Smooth muscle cell (in vitro differentiated cells): ENCODE results near the gene TMSB4X. TPM values are rescaled to one million over a fixed set of nuclear protein-coding genes. Genes with fewer than 3 reads are reported as not detected.
"Not testable (repeated sequence)": the region's sequence is repeated elsewhere in the genome, so short reads cannot be mapped to it uniquely, and the experiment has no call there.

ENCODE experiments used
- DNase-seq: peaks from one replicate; lab custom pipeline; 2025; ENCODE audit not compliant: unreplicated experiment; lab: John Stamatoyannopoulos, UW
- H2AFZ ChIP-seq: fragments of 200-600 bp; sonication (generic); 2 replicates; pipeline ENCODE4 v1.6.0; 2016; ENCODE audit warnings: antibody characterized with exemption, low read depth, mild to moderate bottlenecking
- H3F3A ChIP-seq: fragments of 200-600 bp; sonication (generic); 2 replicates; pipeline ENCODE4 v1.6.0; 2017; ENCODE audit warnings: antibody characterized with exemption, low read depth
- H3K27ac ChIP-seq: fragments of 200-600 bp; sonication (generic); 2 replicates; pipeline ENCODE4 v1.5.1; 2016; ENCODE audit warnings: low read depth, mild to moderate bottlenecking
- H3K27me3 ChIP-seq: fragments of 200-600 bp; sonication (generic); 2 replicates; pipeline ENCODE4 v1.6.1; 2016; ENCODE audit warnings: low read depth, mild to moderate bottlenecking
- H3K36me3 ChIP-seq: fragments of 200-600 bp; sonication (generic); 2 replicates; pipeline ENCODE4 v1.5.1; 2016; ENCODE audit warnings: low read depth
- H3K4me1 ChIP-seq: fragments of 200-600 bp; sonication (generic); 2 replicates; pipeline ENCODE4 v1.5.1; 2016; ENCODE audit warnings: low read depth
- H3K4me2 ChIP-seq: fragments of 200-600 bp; sonication (generic); 2 replicates; pipeline ENCODE4 v1.6.0; 2016; ENCODE audit warnings: mild to moderate bottlenecking
- H3K4me3 ChIP-seq: fragments of 200-600 bp; sonication (generic); 2 replicates; pipeline ENCODE4 v1.5.1; 2016; ENCODE audit warnings: mild to moderate bottlenecking
- H3K79me2 ChIP-seq: fragments of 200-600 bp; sonication (generic); 2 replicates; pipeline ENCODE4 v1.6.0; 2016; ENCODE audit warnings: low read depth, mild to moderate bottlenecking
- H3K9ac ChIP-seq: fragments of 200-600 bp; sonication (generic); 2 replicates; pipeline ENCODE4 v1.6.0; 2016; ENCODE audit warnings: low read depth
- H3K9me3 ChIP-seq: fragments of 200-600 bp; sonication (generic); replicated peaks from 2 replicates; pipeline ENCODE4 v1.5.1; 2016; ENCODE audit warnings: low read depth
- H4K20me1 ChIP-seq: fragments of 200-600 bp; sonication (generic); 2 replicates; pipeline ENCODE4 v1.6.0; 2016; ENCODE audit warnings: low read depth
- CTCF ChIP-seq: fragments of 200-600 bp; sonication (generic); IDR thresholded peaks from 2 replicates; pipeline ENCODE4 v1.5.1; 2017; ENCODE audit warnings: borderline replicate concordance, mild to moderate bottlenecking, antibody characterized with exemption; ENCODE audit not compliant: insufficient read depth, poor library complexity, severe bottlenecking
- WGBS: methylation state at CpG from one replicate; pipeline ENCODE4 v1.1.7; 2016; ENCODE audit warnings: low lambda C conversion rate; 5-methylcytosine and 5-hydroxymethylcytosine counted together
- polyA plus RNA-seq: library from polyadenylated mRNA; unstranded; fragments of >200 nt; fragmentation: Nextera tagmentation; extraction: Ambion mirVana; gene quantifications from 2 replicates; pipeline ENCODE4 v1.2.1, GENCODE V29; 2016
- total RNA-seq: library from RNA; depleted of rRNA; stranded (reverse); fragments of >200 nt; gene quantifications from 2 replicates; pipeline ENCODE4 v1.2.3, GENCODE V29; 2014

Gene TMSB4X
- total and polyA plus RNA-seq, 2 experiments from 2014 or later, result 9,721 to 12,637 TPM

DNA sequence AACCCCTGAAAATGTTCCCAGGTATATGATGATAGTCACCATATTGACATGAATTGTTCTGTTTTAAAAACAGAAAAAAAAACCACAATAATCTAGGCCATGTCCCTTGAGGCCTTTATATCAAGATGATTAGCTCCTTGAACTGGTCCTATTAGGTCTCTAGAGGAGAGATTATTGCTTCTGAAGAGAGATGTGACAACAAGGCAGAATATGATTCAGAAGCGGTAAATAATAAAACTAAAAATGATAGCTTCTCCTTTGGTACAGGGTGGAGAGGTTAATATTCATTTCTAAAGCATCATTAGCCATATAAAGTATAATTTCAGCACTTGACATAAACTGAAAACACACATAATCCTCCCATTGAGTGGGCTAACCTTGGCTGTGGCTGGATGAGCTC, 42.7 kb upstream of the TMSB4X start:
- H3K36me3 ChIP-seq, result no peaks in the 10 kb centered on the region
- H2AFZ ChIP-seq, result no peak overlapping the region
- no peak overlapping the region for H3K4me2 ChIP-seq
- H3K9ac ChIP-seq, result no peak overlapping the region
- H3K79me2 ChIP-seq, result no peaks in the 10 kb centered on the region
- H3K27me3 ChIP-seq, result no peaks in the 10 kb centered on the region
- no peaks in the 10 kb centered on the region for H3F3A ChIP-seq
- no peak overlapping the region for H3K4me3 ChIP-seq
- 87% methylated on average over 1 of the region's 1 CpG for WGBS
- no peaks in the 10 kb centered on the region for H3K4me1 ChIP-seq
- no peak for TF ChIP-seq CTCF
- no peaks in the 10 kb centered on the region for H3K9me3 ChIP-seq
- no peak for DNase-seq
- H4K20me1 ChIP-seq, result no peaks in the 10 kb centered on the region
- no peak overlapping the region for H3K27ac ChIP-seq

- Histone ChIP-seq H3K27me3 (no peaks in the 10 kb centered on the region), H4K20me1 (no peaks in the 10 kb centered on the region), H3K36me3 (no peaks in the 10 kb centered on the region), H3K79me2 (no peaks in the 10 kb centered on the region), H3F3A (no peaks in the 10 kb centered on the region), H2AFZ (no peak overlapping the region), H3K9ac (no peak overlapping the region), H3K4me2 (no peak overlapping the region), H3K4me3 (no peak overlapping the region), H3K4me1 (no peaks in the 10 kb centered on the region), H3K27ac (no peak overlapping the region), H3K9me3 (no peaks in the 10 kb centered on the region)
- no peak for DNase-seq
- WGBS, result 83% methylated on average over 5 of the region's 5 CpGs
- TF ChIP-seq CTCF, result no peak
Measured at GRCh38 chrX:12934850-12935249, 40.1 kb upstream of the TMSB4X start.

DNA sequence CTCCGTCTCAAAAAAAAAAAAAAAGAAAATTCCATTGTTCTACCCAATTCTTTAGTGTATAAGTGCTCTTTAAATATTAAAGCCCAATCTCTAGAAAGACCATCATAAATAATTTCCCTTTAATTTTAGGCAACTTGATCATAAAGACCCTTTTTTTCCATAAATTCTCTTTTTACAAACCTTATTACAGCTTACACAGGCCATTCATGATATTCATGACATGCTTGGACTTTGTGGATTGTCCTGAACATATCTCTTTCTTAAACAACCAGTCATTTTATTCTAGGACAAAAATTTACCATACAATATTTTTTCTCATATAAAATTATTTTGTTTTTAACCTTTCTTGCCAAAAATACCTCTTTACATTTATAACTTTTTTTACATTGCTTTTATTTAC, 38.0 kb upstream of the TMSB4X start:
- no peak for TF ChIP-seq CTCF
- no peak for DNase-seq
- H3K79me2 ChIP-seq, result no peaks in the 10 kb centered on the region
- H3K4me1 ChIP-seq, result no peaks in the 10 kb centered on the region
- no peak overlapping the region for H3K9ac ChIP-seq
- H3K4me2 ChIP-seq, result no peak overlapping the region
- WGBS, result 100% methylated on average over 1 of the region's 1 CpG
- H4K20me1 ChIP-seq, result no peaks in the 10 kb centered on the region
- H3K27me3 ChIP-seq, result no peaks in the 10 kb centered on the region
- no peaks in the 10 kb centered on the region for H3K36me3 ChIP-seq
- no peak overlapping the region for H2AFZ ChIP-seq
- no peaks in the 10 kb centered on the region for H3K9me3 ChIP-seq
- no peaks in the 10 kb centered on the region for H3F3A ChIP-seq
- H3K27ac ChIP-seq, result no peak overlapping the region
- no peak overlapping the region for H3K4me3 ChIP-seq

DNA sequence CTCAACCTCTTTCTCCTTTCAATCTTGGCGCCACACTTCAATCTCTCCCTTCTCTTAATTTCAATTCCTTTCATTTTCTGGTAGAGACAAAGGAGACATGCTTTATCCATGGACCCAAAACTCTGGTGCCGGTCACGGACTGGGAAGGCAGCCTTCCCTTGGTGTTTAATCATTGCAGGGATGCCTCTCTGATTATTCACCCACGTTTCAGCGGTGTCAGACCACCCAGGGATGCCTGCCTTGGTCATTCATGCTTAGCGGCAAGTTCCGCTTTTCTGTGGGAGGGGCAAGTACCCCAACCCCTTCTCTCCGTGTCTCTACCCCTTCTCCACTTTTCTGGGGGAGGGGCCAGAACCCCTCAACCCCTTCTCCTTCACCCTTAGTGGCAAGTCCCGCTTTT, 34.4 kb upstream of the TMSB4X start:
- not testable (repeated sequence) for H2AFZ ChIP-seq, H3K4me1 ChIP-seq, H4K20me1 ChIP-seq, H3K79me2 ChIP-seq, H3K4me3 ChIP-seq, DNase-seq, H3K36me3 ChIP-seq, H3K9me3 ChIP-seq, H3K27me3 ChIP-seq, H3K9ac ChIP-seq, H3K4me2 ChIP-seq, H3F3A ChIP-seq, H3K27ac ChIP-seq
- WGBS, result 89% methylated on average over 9 of the region's 9 CpGs

- H3K27me3 ChIP-seq, H3K79me2 ChIP-seq, H3K27ac ChIP-seq, H3K9me3 ChIP-seq, H2AFZ ChIP-seq, DNase-seq, H3F3A ChIP-seq, H3K4me2 ChIP-seq, H4K20me1 ChIP-seq, H3K4me3 ChIP-seq, H3K9ac ChIP-seq, H3K36me3 ChIP-seq: not testable (repeated sequence)
- WGBS, result 85% methylated on average over 6 of the region's 6 CpGs
- peaks cover 20% of the 10 kb centered on the region for H3K4me1 ChIP-seq
Measured at GRCh38 chrX:12943592-12943991, 31.3 kb upstream of the TMSB4X start.

DNA sequence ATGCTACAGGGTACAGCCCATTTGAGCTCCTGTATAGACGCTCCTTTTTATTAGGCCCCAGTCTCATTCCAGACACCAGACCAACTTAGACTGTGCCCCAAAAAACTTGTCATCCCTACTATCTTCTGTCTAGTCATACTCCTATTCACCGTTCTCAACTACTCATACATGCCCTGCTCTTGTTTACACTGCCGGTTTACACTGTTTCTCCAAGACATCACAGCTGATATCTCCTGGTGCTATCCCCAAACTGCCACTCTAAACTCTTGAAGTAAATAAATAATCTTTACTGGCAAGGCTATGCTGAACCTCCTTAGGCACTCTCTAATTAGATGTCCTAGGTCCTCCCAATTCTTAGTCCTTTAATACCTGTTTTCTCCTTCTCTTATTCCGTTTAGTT, 30.5 kb upstream of the TMSB4X start:
- H3K4me1 ChIP-seq, result peaks cover 29% of the 10 kb centered on the region
- WGBS, result 53% methylated on average over 4 of the region's 4 CpGs

More for the DNA sequence above, 30.5 kb upstream of the TMSB4X start:
- H3K27ac ChIP-seq, H3K9me3 ChIP-seq, H3K36me3 ChIP-seq, H3K4me2 ChIP-seq, H4K20me1 ChIP-seq, H3K9ac ChIP-seq, DNase-seq, H3K27me3 ChIP-seq, H2AFZ ChIP-seq, H3K4me3 ChIP-seq, H3K79me2 ChIP-seq: not testable (repeated sequence)
- peaks cover 14% of the 10 kb centered on the region for H3F3A ChIP-seq
